Measurements from ENCODE around the gene CNTN1.

The CNTN1 gene

GRCh38 chr12:40770781-40771180 lies 78.5 kb downstream of the CNTN1 start:
- no peak for DNase-seq (ENCODE audit: low spot score)

GRCh38 chr12:40775661-40776060 lies 83.4 kb downstream of the CNTN1 start:
- no peak for DNase-seq (ENCODE audit: low spot score)

- DNase-seq (ENCODE audit: low spot score), result no peak
These were observed 91.9 kb downstream of the CNTN1 start for GRCh38 chr12:40784102-40784501.

- no peak for DNase-seq (ENCODE audit: low spot score)
These were observed 96.0 kb downstream of the CNTN1 start for GRCh38 chr12:40788276-40788675.

GRCh38 chr12:40792792-40793386 lies 100.7 kb downstream of the CNTN1 start:
- no peak for DNase-seq (ENCODE audit: low spot score)

GRCh38 chr12:40793471-40793870 lies 101.2 kb downstream of the CNTN1 start:
- no peak for DNase-seq (ENCODE audit: low spot score)

GRCh38 chr12:40794087-40794486 lies 101.8 kb downstream of the CNTN1 start:
- DNase-seq (ENCODE audit: low spot score), result no peak

GRCh38 chr12:40801082-40801481 lies 108.8 kb downstream of the CNTN1 start:
- no peak for DNase-seq (ENCODE audit: low spot score)

GRCh38 chr12:40801861-40802260 lies 109.6 kb downstream of the CNTN1 start:
- DNase-seq (ENCODE audit: low spot score), result no peak

GRCh38 chr12:40802656-40803055 lies 110.4 kb downstream of the CNTN1 start:
- DNase-seq (ENCODE audit: low spot score), result no peak

GRCh38 chr12:40819436-40820108 lies 127.3 kb downstream of the CNTN1 start:
- no peak for DNase-seq (ENCODE audit: low spot score)

- DNase-seq (ENCODE audit: low spot score), result no peak
These were observed 128.7 kb downstream of the CNTN1 start for GRCh38 chr12:40820794-40821484.

GRCh38 chr12:40825156-40825555 lies 132.9 kb downstream of the CNTN1 start:
- DNase-seq (ENCODE audit: low spot score), result no peak

GRCh38 chr12:40827683-40828592 lies 135.7 kb downstream of the CNTN1 start:
- DNase-seq (ENCODE audit: low spot score), result no peak

- DNase-seq (ENCODE audit: low spot score), result no peak
These were observed 136.4 kb downstream of the CNTN1 start for GRCh38 chr12:40828593-40828990.

GRCh38 chr12:40829738-40830144 lies 137.5 kb downstream of the CNTN1 start:
- DNase-seq (ENCODE audit: low spot score), result no peak

GRCh38 chr12:40831916-40832315 lies 139.7 kb downstream of the CNTN1 start:
- DNase-seq (ENCODE audit: low spot score), result no peak

GRCh38 chr12:40832668-40833067 lies 140.4 kb downstream of the CNTN1 start:
- no peak for DNase-seq (ENCODE audit: low spot score)

- no peak for DNase-seq (ENCODE audit: low spot score)
These were observed 141.6 kb downstream of the CNTN1 start for GRCh38 chr12:40833818-40834217.

- no peak for DNase-seq (ENCODE audit: low spot score)
These were observed 142.1 kb downstream of the CNTN1 start for GRCh38 chr12:40834321-40834720.

GRCh38 chr12:40837891-40838429 lies 145.7 kb downstream of the CNTN1 start:
- DNase-seq (ENCODE audit: low spot score), result no peak

- no peak for DNase-seq (ENCODE audit: low spot score)
These were observed 151.3 kb downstream of the CNTN1 start for GRCh38 chr12:40843495-40843894.

Measured in AG20443 (cell line).